Activated CD4-positive, alpha-beta T cell treated with anti-CD3 and anti-CD28 coated beads for 4 hours (primary cell): ENCODE results near the gene COPG1.
"Not testable (repeated sequence)": the region's sequence is repeated elsewhere in the genome, so short reads cannot be mapped to it uniquely, and the experiment has no call there.

ENCODE experiments used
- DNase-seq, 2 donors: peaks; one replicate each; pipeline ENCODE4 v3.0.0-alpha.2; 2020

The COPG1 gene

DNA sequence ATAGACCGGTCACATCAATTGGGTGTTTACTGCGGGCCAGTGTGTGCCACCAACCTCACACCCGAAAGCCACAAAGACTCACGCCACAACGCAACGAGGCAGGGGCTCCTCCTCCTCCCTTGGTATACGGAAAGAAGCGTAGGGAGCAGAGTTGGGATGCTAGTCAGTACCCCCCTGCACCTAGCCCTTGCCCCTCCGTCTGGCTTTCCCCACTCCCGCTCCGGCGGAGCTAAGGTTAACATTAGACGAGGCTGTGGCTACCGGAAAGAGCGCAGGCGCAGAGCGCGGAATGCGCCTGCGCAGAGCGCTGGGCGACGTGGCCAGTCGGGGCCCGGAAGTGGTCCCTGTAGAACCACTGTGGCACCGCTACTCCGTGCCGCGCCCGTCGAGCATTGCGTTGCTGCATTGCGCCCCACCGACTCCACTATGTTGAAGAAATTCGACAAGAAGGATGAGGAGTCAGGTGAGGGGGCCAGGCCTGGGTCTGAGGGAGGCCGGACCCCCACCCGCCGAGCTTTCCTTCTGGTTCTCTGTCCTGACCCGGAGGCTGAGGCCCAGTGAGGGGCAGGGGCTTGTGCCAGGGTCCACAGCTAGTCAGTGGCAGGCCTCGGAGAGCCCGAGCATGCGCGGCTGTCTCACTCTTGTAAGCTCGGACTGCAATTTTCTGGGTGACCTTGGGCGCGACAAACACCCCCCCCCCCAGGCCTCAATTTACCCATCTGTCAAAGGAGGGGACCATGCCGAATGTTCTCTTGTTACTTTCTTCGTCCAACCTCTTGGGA lies at the start of gene COPG1:
COPG1 (plus strand) TSS at position 323 of the 782 bp plus-strand sequence; CDS start at position 427, 104 bp downstream.
- DNase-seq, result peak; percentile 76 to 81

- no peak for DNase-seq
Measured at GRCh38 chr3:129204473-129204872, 44.9 kb upstream of the COPG1 start.

DNA sequence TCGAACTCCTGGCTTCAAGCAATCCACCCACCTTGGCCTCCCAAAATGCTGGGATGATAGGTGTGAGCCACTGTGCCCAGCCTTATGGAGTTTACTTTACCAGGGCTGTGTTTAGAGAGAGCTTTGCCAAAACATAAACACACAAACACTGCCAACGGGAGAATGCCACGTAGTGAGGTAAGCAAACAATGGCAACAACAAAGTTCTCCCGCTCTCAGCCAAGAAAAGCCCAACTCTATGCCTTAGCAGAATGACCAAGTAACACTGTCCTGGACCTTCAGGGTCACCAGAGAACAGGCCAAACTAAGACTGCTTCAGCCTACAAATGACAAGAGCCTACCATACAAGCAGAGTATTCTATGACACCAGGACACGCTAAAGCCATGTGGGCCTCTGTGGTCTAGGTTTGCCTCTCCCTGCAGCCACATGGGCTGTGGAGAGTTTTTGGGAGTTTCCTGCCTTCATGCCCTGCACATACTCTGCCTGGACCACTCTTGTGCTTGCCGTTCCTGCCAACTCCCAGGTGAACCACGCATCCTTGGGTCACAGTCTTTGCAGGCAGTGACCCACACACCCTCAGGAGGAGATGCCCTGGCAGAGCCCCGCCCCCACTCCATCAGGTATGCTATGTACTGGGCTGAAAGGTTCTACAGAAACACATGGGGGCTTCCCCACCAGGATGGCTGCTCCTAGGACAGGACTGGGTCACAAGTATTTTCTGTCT lies 44.1 kb upstream of the COPG1 start:
- no peak for DNase-seq

- no peak for DNase-seq
Measured at GRCh38 chr3:129207479-129207878, 41.9 kb upstream of the COPG1 start.

- DNase-seq, result no peak
Measured at GRCh38 chr3:129211345-129211744, 38.1 kb upstream of the COPG1 start.

GRCh38 chr3:129211772-129212171 lies 37.6 kb upstream of the COPG1 start:
- no peak for DNase-seq

GRCh38 chr3:129213238-129213637 lies 36.2 kb upstream of the COPG1 start:
- DNase-seq, result no peak

DNA sequence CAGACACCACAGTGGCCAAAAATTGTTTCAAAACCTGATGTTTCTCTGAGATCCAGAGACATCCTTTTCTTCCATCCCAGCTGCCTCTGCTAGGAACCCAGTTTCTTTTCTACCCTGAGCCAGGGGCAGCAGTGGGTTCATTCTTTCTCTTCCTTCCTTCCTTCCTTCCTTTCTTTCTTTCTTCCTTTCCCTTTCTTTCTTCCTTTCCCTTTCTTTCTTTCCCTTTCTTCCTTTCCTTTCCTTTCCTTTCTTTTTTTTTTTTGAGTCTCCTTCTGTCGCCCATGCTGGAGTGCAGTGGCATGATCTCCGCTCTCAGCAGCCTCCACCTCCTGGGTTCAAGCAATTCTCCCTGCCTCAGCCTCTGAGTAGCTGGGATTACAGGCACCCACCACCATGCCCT lies 30.7 kb upstream of the COPG1 start:
- DNase-seq, result no peak

GRCh38 chr3:129224387-129224786 lies 25.0 kb upstream of the COPG1 start:
- DNase-seq, result not testable (repeated sequence)

GRCh38 chr3:129224984-129225393 lies 24.4 kb upstream of the COPG1 start:
- DNase-seq, result no peak

- DNase-seq, result no peak
Measured at GRCh38 chr3:129226374-129226773, 23.0 kb upstream of the COPG1 start.

DNA sequence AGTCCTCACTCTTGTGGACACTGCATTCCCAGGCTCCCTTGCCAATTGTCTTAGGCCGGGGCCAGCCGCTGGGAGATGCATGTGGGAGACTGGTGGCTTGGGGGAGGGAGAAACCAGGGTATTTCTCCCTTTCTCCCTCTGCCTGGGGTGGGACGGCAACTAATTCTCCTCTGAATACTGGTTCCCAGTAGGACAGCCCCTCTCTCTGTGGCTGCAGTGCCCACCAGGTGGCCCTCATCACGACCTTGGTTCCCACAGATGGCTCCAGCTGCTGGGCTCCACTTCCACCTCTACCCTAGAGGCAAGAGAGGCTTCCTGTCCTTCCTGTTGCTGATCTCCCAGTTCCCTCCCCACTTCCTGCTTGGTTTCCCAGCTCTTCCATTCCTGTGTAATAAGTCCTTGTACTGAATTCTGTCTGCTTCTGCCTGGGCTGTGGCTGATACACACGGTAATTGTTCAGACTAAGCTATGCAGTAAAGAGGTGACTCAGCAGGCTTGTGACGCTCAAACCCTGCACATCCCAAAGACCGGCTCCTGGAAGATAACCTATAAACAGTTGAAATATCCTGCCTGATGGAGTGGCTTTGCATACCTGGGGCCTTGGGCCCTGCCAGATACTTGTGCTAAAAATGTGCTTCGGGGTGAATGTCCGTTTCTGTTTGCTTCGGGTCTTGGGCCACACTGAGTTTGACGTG lies 20.4 kb upstream of the COPG1 start:
- DNase-seq, result no peak

GRCh38 chr3:129230311-129231019 lies 18.9 kb upstream of the COPG1 start:
- DNase-seq, result peak; percentile 15 to 23

GRCh38 chr3:129231331-129232119 lies 17.9 kb upstream of the COPG1 start:
- DNase-seq, result no peak

DNA sequence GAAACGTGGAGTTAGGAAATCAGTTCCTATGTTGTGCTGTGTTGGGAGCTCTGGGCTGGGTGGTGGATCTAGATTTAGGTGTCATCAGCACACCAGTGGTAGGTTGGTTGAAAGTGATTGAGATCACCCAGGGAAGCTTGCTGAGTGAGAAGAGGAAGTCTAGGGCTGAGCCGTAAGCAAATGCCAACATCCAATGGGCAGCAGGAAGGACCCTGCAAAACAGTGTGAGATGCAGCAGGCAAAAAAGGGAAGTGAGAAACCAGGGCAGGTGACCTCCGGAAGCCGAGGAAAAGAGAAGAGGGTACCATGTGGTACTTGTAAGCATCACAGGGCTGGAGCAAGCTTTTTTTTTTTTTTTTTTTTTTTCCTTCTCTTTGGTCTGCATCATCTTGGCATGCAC lies 15.9 kb upstream of the COPG1 start:
- DNase-seq, result no peak

GRCh38 chr3:129234441-129234840 lies 15.0 kb upstream of the COPG1 start:
- no peak for DNase-seq

DNA sequence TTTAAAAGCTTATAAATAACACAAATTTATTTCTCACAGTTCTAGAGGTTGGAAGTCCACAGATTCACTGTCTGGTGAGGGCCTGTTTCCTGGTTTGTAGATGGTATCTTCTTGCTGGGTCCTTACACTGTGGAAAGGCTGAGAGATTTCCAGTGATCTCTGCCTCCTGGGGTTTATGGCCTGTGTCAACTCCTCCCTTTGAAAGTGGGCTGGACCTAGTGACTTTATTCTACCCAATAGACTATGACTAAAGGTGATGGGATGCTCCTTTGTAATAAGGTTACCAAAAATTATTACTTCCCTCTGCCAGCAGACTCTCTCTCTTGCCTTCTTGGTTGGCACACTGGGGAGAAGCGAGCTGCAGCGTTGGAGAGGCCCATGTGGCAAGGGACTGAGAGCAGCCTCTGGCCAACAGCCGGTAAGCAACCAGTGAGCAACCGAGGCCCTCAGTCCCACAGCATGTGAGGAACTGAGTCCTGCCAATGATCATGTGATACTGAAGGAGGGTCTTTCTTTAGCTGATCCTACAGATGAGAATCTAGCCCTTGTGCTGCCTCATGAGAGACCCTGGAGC lies 14.0 kb upstream of the COPG1 start:
- no peak for DNase-seq

- DNase-seq, result no peak
Measured at GRCh38 chr3:129238945-129239705, 10.3 kb upstream of the COPG1 start.

GRCh38 chr3:129239991-129240390 lies 9.4 kb upstream of the COPG1 start:
- DNase-seq, result no peak

DNA sequence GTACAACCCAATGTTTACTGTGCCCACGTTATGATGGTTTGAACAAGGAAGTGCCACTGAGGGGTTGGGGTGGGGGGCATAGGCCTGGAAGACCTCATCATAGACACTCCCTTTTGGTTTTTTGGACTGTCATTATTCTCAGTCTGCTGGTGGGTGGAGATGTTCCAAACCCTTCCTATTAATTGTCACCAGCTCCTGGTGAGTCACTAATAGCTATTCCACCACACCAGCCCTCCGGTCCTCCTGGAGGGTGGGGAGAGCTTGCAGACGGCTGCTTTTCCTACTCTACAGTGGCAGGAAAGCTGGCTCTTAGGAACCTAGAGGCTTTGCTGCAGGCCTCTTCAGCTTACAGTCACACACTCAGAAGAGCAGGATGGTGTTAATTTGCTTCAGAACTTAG lies 9.0 kb upstream of the COPG1 start:
- DNase-seq, result no peak

DNA sequence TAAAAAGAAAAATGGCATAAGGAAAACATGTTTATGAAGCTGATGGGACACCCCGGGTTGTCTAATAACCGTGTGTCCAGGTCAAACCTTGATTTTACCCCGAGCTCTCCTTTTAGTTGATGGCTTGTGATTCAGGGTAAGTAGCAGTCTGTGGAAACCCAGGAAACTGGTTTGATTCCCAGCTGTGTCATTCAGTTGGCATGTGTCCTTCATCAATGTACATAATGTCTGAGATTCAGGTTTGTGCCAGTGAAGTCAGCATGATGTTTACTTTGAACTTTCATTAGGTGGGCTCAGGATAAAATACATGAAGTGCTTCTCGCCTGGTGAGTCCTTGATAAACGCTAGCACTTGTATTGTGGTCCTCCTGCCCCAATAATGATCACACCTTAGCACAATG lies 4.3 kb upstream of the COPG1 start:
- no peak for DNase-seq
